ENCODE measurements around the gene FHOD3. TPM values are rescaled to one million over a fixed set of nuclear protein-coding genes. Genes with fewer than 3 reads are reported as not detected.

FHOD3 gene
- total and polyA plus RNA-seq, 4 donors = 0.57 to 1.3 (median 1.2) TPM; not detected in 1

GRCh38 chr18:36601316-36601715, 303.8 kb downstream of the FHOD3 start:
- no peaks in the 10 kb centered on the region for H3K36me3 ChIP-seq (ENCODE audit: control insufficient read depth in 4 of 4, insufficient read depth in 3 of 4, low read depth in 1 of 4, low read length in 3 of 4)
- H3K9ac ChIP-seq (ENCODE audit: low read depth in 1 of 2, low read length in 2 of 2) = no peak overlapping the region
- H3K27ac ChIP-seq (ENCODE audit: low read depth in 1 of 2, low read length in 2 of 2) = no peak overlapping the region
- no peaks in the 10 kb centered on the region for H3K27me3 ChIP-seq (ENCODE audit: control insufficient read depth in 4 of 4, insufficient read depth in 4 of 4, low read length in 3 of 4)
- DNase-seq (ENCODE audit: low spot score) = no peak
- TF ChIP-seq, protein P1, sequence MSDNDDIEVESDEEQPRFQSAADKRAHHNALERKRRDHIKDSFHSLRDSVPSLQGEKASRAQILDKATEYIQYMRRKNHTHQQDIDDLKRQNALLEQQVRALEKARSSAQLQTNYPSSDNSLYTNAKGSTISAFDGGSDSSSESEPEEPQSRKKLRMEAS (IDR thresholded peaks at IDR 0.05) = no peak
- TF ChIP-seq FOXA2 (IDR thresholded peaks at IDR 0.05) (no peak), RXRA (IDR thresholded peaks at IDR 0.05) (no peak), EGR1 (IDR thresholded peaks at IDR 0.05; ENCODE audit: low read depth in 2 of 2) (no peak), JUND (IDR thresholded peaks at IDR 0.05) (no peak), YY1 (IDR thresholded peaks at IDR 0.05) (no peak), NR2F2 (IDR thresholded peaks at IDR 0.05) (no peak), HNF4A (conservative IDR thresholded peaks at IDR 0.05) (no peak), ZBTB33 (IDR thresholded peaks at IDR 0.05) (no peak), HNF4G (IDR thresholded peaks at IDR 0.05) (no peak), RAD21 (IDR thresholded peaks at IDR 0.05) (no peak), ATF3 (IDR thresholded peaks at IDR 0.05) (no peak), GABPA (IDR thresholded peaks at IDR 0.05 in 1 of 2, conservative IDR thresholded peaks at IDR 0.05 in 1 of 2) (no peak), SP1 (IDR thresholded peaks at IDR 0.05) (no peak)
- TF ChIP-seq, protein P2, sequence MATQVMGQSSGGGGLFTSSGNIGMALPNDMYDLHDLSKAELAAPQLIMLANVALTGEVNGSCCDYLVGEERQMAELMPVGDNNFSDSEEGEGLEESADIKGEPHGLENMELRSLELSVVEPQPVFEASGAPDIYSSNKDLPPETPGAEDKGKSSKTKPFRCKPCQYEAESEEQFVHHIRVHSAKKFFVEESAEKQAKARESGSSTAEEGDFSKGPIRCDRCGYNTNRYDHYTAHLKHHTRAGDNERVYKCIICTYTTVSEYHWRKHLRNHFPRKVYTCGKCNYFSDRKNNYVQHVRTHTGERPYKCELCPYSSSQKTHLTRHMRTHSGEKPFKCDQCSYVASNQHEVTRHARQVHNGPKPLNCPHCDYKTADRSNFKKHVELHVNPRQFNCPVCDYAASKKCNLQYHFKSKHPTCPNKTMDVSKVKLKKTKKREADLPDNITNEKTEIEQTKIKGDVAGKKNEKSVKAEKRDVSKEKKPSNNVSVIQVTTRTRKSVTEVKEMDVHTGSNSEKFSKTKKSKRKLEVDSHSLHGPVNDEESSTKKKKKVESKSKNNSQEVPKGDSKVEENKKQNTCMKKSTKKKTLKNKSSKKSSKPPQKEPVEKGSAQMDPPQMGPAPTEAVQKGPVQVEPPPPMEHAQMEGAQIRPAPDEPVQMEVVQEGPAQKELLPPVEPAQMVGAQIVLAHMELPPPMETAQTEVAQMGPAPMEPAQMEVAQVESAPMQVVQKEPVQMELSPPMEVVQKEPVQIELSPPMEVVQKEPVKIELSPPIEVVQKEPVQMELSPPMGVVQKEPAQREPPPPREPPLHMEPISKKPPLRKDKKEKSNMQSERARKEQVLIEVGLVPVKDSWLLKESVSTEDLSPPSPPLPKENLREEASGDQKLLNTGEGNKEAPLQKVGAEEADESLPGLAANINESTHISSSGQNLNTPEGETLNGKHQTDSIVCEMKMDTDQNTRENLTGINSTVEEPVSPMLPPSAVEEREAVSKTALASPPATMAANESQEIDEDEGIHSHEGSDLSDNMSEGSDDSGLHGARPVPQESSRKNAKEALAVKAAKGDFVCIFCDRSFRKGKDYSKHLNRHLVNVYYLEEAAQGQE (IDR thresholded peaks at IDR 0.05) = no peak
- H3K4me3 ChIP-seq (ENCODE audit: low read depth in 1 of 3, low read length in 3 of 3) = no peak overlapping the region
- 92% methylated on average over 1 of the region's 1 CpG for WGBS
- no peaks in the 10 kb centered on the region for H3K9me3 ChIP-seq (ENCODE audit: control insufficient read depth in 4 of 4, low read length in 3 of 4)
- H3K4me1 ChIP-seq (ENCODE audit: control insufficient read depth in 4 of 4, insufficient read depth in 4 of 4, low read length in 3 of 4) = no peaks in the 10 kb centered on the region

DNA sequence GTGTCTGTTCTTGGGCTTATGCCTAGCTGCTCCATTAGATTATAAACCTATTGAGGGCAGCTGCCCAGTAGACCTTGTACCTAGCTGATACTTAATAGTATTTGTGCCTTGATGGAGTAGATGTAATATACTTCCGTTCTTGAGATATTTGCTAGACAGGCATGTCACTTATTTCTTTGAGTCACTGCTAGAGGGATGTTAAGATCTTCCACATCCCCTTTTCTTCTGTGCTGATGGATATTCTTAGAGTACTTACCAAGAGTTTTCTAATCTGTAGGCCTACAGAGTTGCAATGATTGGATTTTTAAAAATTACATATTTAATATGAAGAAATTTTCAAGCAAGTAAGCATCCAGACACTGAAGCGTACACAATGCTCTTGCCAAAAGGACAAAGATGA, 304.6 kb downstream of the FHOD3 start:
- H3K9me3 ChIP-seq (ENCODE audit: control insufficient read depth in 4 of 4, low read length in 3 of 4) = no peaks in the 10 kb centered on the region
- H3K9ac ChIP-seq (ENCODE audit: low read depth in 1 of 2, low read length in 2 of 2) = no peak overlapping the region
- no peaks in the 10 kb centered on the region for H3K4me1 ChIP-seq (ENCODE audit: control insufficient read depth in 4 of 4, insufficient read depth in 4 of 4, low read length in 3 of 4)
- H3K27ac ChIP-seq (ENCODE audit: low read depth in 1 of 2, low read length in 2 of 2) = no peak overlapping the region
- H3K4me3 ChIP-seq (ENCODE audit: low read depth in 1 of 3, low read length in 3 of 3) = no peak overlapping the region
- no peaks in the 10 kb centered on the region for H3K36me3 ChIP-seq (ENCODE audit: control insufficient read depth in 4 of 4, insufficient read depth in 3 of 4, low read depth in 1 of 4, low read length in 3 of 4)
- no peak for DNase-seq (ENCODE audit: low spot score)
- no peaks in the 10 kb centered on the region for H3K27me3 ChIP-seq (ENCODE audit: control insufficient read depth in 4 of 4, insufficient read depth in 4 of 4, low read length in 3 of 4)
- WGBS = 97% methylated on average over 2 of the region's 2 CpGs
- TF ChIP-seq ATF3 (IDR thresholded peaks at IDR 0.05) (no peak), FOXA2 (IDR thresholded peaks at IDR 0.05) (no peak), YY1 (IDR thresholded peaks at IDR 0.05) (no peak), RAD21 (IDR thresholded peaks at IDR 0.05) (no peak), NR2F2 (IDR thresholded peaks at IDR 0.05) (no peak), SP1 (IDR thresholded peaks at IDR 0.05) (no peak), HNF4G (IDR thresholded peaks at IDR 0.05) (no peak), TAF1 (conservative IDR thresholded peaks at IDR 0.05) (no peak), RXRA (IDR thresholded peaks at IDR 0.05) (no peak), EGR1 (IDR thresholded peaks at IDR 0.05; ENCODE audit: low read depth in 2 of 2) (no peak), JUND (IDR thresholded peaks at IDR 0.05) (no peak), HNF4A (conservative IDR thresholded peaks at IDR 0.05) (no peak), FOXA1 (IDR thresholded peaks at IDR 0.05) (no peak), GABPA (IDR thresholded peaks at IDR 0.05 in 1 of 2, conservative IDR thresholded peaks at IDR 0.05 in 1 of 2) (no peak)
- TF ChIP-seq, protein P2 (IDR thresholded peaks at IDR 0.05) = no peak
- TF ChIP-seq, protein P3, sequence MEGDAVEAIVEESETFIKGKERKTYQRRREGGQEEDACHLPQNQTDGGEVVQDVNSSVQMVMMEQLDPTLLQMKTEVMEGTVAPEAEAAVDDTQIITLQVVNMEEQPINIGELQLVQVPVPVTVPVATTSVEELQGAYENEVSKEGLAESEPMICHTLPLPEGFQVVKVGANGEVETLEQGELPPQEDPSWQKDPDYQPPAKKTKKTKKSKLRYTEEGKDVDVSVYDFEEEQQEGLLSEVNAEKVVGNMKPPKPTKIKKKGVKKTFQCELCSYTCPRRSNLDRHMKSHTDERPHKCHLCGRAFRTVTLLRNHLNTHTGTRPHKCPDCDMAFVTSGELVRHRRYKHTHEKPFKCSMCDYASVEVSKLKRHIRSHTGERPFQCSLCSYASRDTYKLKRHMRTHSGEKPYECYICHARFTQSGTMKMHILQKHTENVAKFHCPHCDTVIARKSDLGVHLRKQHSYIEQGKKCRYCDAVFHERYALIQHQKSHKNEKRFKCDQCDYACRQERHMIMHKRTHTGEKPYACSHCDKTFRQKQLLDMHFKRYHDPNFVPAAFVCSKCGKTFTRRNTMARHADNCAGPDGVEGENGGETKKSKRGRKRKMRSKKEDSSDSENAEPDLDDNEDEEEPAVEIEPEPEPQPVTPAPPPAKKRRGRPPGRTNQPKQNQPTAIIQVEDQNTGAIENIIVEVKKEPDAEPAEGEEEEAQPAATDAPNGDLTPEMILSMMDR (IDR thresholded peaks at IDR 0.05; ENCODE audit: low read depth, low read length, missing input control) = no peak
